Thyroid gland (tissue), 4 donors: ENCODE measurements around the gene B3GNT5.

Experiments
- CTCF ChIP-seq, 6 experiments: fragments of 200-600 bp in 3 of 6; fragments of 450-650 bp in 3 of 6; sonication (generic) in 3 of 6; IDR thresholded peaks; one replicate each; pipeline ENCODE4 v1.5.1; 2016 to 2019; ENCODE audit warnings: antibody characterized with exemption in 6 of 6, mild to moderate bottlenecking in 2 of 6, inconsistent platforms in 1 of 6, moderate library complexity in 1 of 6
- POLR2A ChIP-seq, 2 donors: fragments of 450-650 bp; IDR thresholded peaks; one replicate each; pipeline ENCODE4 v1.6.1; 2017; ENCODE audit warnings: antibody characterized with exemption in 2 of 2, mild to moderate bottlenecking in 2 of 2, moderate library complexity in 1 of 2

- TF ChIP-seq CTCF (IDR thresholded peaks at IDR 0.05) (no peak), POLR2A (IDR thresholded peaks at IDR 0.05) (no peak)
Measured at GRCh38 chr3:183317271-183317670, 64.2 kb downstream of the B3GNT5 start.
